ENCODE data around the gene GEMIN4. TPM values are rescaled to one million over a fixed set of nuclear protein-coding genes. Genes with fewer than 3 reads are reported as not detected.
A peak's percentile ranks its signal among the peaks of the same experiment; 100 is the strongest.
"Not testable (repeated sequence)": the region's sequence is repeated elsewhere in the genome, so short reads cannot be mapped to it uniquely, and the experiment has no call there.

Gene GEMIN4
- total RNA-seq, 4 donors from 2014 or later: 15.4 to 21.2 (median 19.0) TPM

DNA sequence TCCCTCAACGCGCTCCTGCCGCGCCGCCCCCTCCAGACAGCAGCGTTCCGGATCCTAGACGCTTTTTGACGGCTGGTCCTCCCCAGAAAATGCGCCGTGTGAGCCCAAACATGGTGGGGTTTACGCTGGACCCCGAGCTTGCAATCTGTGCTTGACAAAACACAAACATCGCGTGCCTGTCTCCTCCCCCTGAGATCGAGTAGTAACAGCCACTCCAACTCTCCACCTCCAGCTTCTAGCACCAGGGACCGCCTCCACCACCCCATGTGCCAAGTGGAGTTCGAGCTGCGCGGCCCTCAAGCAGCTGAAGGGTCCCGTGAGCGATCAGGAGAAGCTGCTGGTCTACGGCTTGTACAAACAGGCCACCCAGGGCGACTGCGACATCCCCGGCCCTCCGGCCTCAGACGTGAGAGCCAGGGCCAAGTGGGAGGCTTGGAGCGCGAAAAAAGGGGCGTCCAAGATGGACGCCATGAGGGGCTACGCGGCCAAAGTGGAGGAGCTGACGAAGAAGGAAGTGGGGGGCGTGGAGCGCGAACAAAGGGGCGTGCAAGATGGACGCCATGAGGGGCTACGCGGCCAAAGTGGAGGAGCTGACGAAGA, 656 bp upstream of the GEMIN4 start:
- Histone ChIP-seq H3K9me3 (no peaks in the 10 kb centered on the region), H3K4me3 (peak overlapping the region; percentile 75 to 85 (median 80)), H3K27me3 (no peaks in the 10 kb centered on the region), H3K27ac (replicated peaks in 1 of 4) (peak overlapping the region; percentile 80 to 92 (median 86)), H3K36me3 (peaks cover 0 to 22% (median 18%) of the 10 kb centered on the region in 4 donors), H3K4me1 (peaks cover 14 to 38% (median 24%) of the 10 kb centered on the region in 4 donors)
- intact Hi-C loops (cut with DNase I): loop anchor here (5.0 kb wide), 1 partner anchor 35 kb away; no protein-coding TSS in a partner anchor
- WGBS: 32% methylated on average over 36 of the region's 43 CpGs
- no peak for DNase-seq (ENCODE audit: extremely low spot score)
- TF ChIP-seq, protein P1, sequence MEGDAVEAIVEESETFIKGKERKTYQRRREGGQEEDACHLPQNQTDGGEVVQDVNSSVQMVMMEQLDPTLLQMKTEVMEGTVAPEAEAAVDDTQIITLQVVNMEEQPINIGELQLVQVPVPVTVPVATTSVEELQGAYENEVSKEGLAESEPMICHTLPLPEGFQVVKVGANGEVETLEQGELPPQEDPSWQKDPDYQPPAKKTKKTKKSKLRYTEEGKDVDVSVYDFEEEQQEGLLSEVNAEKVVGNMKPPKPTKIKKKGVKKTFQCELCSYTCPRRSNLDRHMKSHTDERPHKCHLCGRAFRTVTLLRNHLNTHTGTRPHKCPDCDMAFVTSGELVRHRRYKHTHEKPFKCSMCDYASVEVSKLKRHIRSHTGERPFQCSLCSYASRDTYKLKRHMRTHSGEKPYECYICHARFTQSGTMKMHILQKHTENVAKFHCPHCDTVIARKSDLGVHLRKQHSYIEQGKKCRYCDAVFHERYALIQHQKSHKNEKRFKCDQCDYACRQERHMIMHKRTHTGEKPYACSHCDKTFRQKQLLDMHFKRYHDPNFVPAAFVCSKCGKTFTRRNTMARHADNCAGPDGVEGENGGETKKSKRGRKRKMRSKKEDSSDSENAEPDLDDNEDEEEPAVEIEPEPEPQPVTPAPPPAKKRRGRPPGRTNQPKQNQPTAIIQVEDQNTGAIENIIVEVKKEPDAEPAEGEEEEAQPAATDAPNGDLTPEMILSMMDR (IDR thresholded peaks at IDR 0.05): no peak
- TF ChIP-seq POLR2A (IDR thresholded peaks at IDR 0.05; ENCODE audit: low read depth): no peak
- TF ChIP-seq POLR2AphosphoS5 (IDR thresholded peaks at IDR 0.05): peak in 1 of 2 donors; percentile 38
- no peak for TF ChIP-seq EP300 (IDR thresholded peaks at IDR 0.05)

DNA sequence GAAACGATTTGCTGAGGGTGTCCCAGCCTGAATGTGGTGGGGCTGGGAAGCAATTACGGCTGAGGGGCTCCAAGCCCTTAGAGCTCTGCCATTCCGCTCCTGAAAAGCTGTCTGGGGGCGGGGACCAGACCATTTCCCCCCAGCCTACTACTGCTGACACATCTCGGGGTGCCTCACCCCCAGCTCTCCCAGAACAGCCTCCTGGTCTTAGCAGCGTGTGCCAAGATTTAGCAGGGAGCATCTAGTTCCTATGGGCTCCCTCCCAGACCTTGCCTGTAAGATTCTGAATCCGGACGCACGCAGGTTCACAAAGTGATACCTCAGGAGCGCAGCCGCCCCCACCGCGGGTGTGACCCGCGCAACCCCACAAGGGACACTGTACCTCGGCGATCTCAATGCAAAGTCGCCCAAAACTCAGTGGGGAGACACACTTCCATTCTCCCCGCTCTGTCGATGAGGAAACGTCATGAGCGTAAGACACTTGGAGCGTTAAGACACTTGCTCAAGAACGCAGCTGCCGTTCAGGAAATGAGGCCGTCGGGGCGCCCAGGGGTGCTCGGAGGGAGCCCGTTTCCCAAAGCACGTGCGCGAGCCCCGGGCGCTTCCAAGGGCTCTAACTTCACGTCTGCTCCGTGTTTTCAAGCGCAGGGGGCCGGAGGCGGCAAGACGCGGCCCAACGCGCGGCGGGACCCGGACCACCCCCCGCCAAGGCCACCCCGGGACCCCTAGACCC, 629 bp downstream of the GEMIN4 start:
- Histone ChIP-seq H3K4me3 (peak overlapping the region; percentile 75 to 85 (median 80)), H3K36me3 (peaks cover 12 to 22% (median 20%) of the 10 kb centered on the region in 4 donors), H3K9me3 (no peaks in the 10 kb centered on the region), H3K4me1 (peaks cover 14 to 38% (median 24%) of the 10 kb centered on the region in 4 donors), H3K27me3 (no peaks in the 10 kb centered on the region), H3K27ac (replicated peaks in 1 of 4) (peak overlapping the region; percentile 80 to 92 (median 86))
- no peak for DNase-seq (ENCODE audit: extremely low spot score)
- intact Hi-C loops (cut with DNase I): loop anchor here (2.0 to 5.0 kb wide), 2 partner anchors 19 to 34 kb away; partner anchors contain the start of gene TLCD3A
- TF ChIP-seq POLR2A (IDR thresholded peaks at IDR 0.05; ENCODE audit: low read depth) (no peak), POLR2AphosphoS5 (IDR thresholded peaks at IDR 0.05) (peak in 1 of 2 donors; percentile 4)
- 11% methylated on average over 9 of the region's 49 CpGs for WGBS

DNA sequence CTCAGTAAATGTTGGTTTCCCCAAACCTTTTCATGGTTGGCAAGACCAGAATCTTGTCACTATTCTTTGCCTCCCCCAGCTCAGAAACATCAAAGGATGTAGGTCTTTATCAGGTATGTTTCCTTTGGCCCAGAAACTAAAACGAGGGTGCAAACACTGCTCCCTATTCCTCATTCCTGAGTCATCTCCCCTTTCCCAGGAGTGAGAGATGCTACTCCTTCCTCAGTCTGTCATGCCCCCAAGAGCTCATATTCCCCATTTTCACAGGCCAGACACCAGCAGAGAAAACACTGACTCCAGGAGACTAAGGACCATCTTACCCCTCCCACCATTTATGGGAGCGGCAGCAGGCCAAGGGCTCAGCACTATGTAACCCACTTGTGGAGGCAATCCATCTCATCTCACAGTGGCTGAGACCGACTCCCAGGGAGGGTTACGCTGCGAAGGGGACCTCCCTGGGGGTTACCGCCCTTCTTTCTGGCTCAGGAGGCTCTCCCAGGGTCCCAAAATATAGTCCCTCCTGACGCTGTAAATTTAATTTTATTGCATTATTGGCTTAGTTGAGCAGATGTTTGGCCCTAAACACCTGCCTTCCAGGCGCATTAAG, 1.5 kb downstream of the GEMIN4 start:
- Histone ChIP-seq H3K27ac (replicated peaks in 1 of 4) (no peak overlapping the region), H3K27me3 (no peaks in the 10 kb centered on the region), H3K9me3 (no peaks in the 10 kb centered on the region), H3K4me3 (peak overlapping the region in 3 of 4 donors; percentile 75 to 85 (median 76)), H3K4me1 (peaks cover 14 to 31% (median 24%) of the 10 kb centered on the region in 4 donors), H3K36me3 (peaks cover 18 to 31% (median 29%) of the 10 kb centered on the region in 4 donors)
- no peak for DNase-seq (ENCODE audit: extremely low spot score)
- intact Hi-C loops (cut with DNase I): loop anchor here (2.0 to 5.0 kb wide), 2 partner anchors 18 to 33 kb away; partner anchors contain the start of gene TLCD3A
- 89% methylated on average over 8 of the region's 8 CpGs for WGBS
- TF ChIP-seq EP300 (IDR thresholded peaks at IDR 0.05) (no peak), POLR2AphosphoS5 (IDR thresholded peaks at IDR 0.05) (no peak), POLR2A (IDR thresholded peaks at IDR 0.05; ENCODE audit: low read depth) (no peak)
- TF ChIP-seq, protein P1 (IDR thresholded peaks at IDR 0.05): no peak

DNA sequence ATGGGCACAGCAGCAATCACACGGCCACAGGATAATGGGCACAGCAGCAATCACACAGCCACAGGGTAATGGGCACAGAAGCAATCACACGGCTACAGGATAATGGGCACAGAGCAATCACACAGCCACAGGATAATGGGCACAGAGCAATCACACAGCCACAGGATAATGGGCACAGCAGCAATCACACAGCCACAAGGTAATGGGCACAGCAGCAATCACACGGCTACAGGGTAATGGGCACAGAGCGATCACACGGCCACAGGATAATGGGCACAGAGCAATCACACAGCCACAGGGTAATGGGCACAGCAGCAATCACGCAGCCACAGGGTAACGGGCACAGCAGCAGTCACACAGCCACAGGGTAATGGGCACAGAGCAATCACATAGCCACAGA, 2.7 kb downstream of the GEMIN4 start:
- H3K4me1 ChIP-seq: peaks cover 14 to 31% (median 24%) of the 10 kb centered on the region in 4 donors
- DNase-seq (ENCODE audit: extremely low spot score); H3K9me3 ChIP-seq; H3K27me3 ChIP-seq; H3K4me3 ChIP-seq; H3K27ac ChIP-seq (replicated peaks in 1 of 4); intact Hi-C loops (cut with DNase I): not testable (repeated sequence)
- H3K36me3 ChIP-seq: peaks cover 29 to 42% (median 41%) of the 10 kb centered on the region in 4 donors
- 91% methylated on average over 7 of the region's 7 CpGs for WGBS

DNA sequence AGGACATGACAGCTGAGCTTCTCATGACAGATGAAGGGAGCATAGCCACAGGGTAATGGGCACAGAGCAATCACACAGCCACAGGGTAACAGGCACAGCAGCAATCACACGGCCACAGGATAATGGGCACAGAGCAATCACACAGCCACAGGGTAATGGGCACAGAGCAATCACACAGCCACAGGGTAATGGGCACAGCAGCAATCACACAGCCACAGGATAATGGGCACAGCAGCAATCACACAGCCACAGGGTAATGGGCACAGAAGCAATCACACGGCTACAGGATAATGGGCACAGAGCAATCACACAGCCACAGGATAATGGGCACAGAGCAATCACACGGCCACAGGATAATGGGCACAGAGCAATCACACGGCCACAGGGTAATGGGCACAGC, 3.5 kb downstream of the GEMIN4 start:
- DNase-seq (ENCODE audit: extremely low spot score); intact Hi-C loops (cut with DNase I); H3K27me3 ChIP-seq; H3K9me3 ChIP-seq; H3K27ac ChIP-seq (replicated peaks in 1 of 4); H3K4me3 ChIP-seq: not testable (repeated sequence)
- Histone ChIP-seq H3K4me1 (peaks cover 14 to 31% (median 24%) of the 10 kb centered on the region in 4 donors), H3K36me3 (peaks cover 34 to 50% (median 48%) of the 10 kb centered on the region in 4 donors)
- 97% methylated on average over 3 of the region's 4 CpGs for WGBS

All from esophagus muscularis mucosa (tissue), 4 donors.